Skeletal muscle cell (primary cell): ENCODE data around the gene BTN1A1.
"Not testable (repeated sequence)": the region's sequence is repeated elsewhere in the genome, so short reads cannot be mapped to it uniquely, and the experiment has no call there.

Experiments used
- DNase-seq: peaks from one replicate; pipeline ENCODE4 v3.0.0-alpha.2; 2010; ENCODE audit warnings: low read depth
- H3K4me3 ChIP-seq: 2 replicates; pipeline ENCODE4 v1.5.1; 2011; ENCODE audit warnings: low read depth, mild to moderate bottlenecking, control low read depth, low read length, moderate library complexity

The BTN1A1 gene

DNA sequence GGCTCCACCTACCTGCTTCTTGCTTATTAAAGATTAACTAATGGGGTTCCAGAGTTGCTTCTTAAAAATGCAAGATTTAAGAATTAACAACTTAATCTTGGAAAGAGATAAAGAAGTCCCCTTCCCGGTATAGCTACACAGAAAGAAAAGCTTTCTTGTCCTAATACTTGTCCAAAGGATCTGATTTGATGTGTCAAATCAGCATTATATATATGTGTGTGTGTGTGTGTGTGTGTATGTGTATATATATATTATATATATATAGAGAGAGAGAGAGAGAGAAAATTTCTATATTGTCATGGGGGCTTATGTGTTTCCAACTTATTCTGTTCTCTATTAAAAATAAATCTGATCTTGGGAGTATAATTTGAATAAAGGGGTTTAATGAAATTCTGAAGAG is 33.4 kb downstream of the BTN1A1 start:
- peak overlapping the region; percentile 67 for H3K4me3 ChIP-seq
- DNase-seq = no peak

DNA sequence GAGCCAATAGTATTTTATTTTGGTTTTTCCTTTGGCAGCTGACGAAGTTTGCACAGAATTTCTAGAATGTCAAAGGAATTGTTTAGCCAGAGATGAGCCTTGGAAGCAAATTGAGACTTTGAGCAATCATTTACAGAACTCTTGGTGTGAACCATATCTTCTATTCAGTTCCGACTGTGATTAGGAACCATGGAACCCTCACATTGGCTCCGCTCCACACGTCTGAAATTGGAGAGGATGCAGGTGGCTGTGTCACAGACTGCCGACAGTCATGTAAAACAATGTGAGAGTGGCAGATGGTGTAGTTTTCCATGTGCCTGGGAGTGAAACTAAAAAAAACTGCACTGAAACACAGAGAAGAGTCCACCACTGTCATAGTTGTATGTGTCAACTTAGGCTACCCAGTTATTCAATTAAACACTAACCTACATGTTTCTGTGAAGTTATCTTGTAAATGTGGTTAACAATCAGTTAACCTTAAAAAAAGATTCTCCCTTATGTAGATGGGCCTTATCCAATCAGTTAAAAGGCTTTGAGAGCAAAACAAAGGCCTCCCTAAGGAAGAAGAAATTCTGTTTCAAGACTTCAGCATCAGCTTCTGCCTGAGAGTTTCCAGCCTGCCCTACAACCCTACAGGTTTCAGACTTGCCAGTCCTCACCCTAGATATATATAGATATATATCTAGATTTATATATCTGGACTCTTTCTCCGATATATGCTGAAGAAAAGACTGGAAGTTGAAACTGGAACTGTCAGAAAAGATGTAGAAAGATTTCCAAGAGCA is 34.8 kb downstream of the BTN1A1 start:
- H3K4me3 ChIP-seq = no peak overlapping the region
- no peak for DNase-seq

DNA sequence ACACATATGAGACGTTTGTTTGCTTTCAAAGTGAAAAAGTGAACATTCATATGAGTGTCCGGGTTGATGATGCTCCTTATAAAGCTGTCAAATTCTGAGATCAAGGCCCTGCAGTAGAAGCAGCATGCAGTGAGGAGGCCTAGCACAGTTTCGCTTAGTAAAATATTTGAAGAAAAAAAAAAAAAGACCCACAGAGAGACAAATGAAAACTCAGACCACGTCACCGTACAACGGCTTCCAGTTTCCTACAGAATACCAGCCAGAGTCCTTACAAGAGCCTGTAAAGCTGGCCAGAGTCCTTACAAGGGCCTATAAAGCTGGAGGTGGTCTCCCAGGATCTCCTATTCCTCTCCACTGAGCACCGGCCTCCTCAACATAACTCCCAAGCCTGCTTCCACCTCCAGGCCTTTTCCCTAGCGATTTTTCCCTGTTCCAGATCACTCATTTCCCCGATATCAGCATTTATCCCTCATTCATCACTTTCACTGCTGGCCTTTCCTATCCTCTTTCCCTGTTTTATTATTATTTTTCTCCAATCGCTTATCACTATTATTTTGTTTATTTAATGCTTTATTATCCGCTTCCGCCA is 36.6 kb downstream of the BTN1A1 start:
- peak overlapping the region; percentile 76 for H3K4me3 ChIP-seq
- no peak for DNase-seq

DNA sequence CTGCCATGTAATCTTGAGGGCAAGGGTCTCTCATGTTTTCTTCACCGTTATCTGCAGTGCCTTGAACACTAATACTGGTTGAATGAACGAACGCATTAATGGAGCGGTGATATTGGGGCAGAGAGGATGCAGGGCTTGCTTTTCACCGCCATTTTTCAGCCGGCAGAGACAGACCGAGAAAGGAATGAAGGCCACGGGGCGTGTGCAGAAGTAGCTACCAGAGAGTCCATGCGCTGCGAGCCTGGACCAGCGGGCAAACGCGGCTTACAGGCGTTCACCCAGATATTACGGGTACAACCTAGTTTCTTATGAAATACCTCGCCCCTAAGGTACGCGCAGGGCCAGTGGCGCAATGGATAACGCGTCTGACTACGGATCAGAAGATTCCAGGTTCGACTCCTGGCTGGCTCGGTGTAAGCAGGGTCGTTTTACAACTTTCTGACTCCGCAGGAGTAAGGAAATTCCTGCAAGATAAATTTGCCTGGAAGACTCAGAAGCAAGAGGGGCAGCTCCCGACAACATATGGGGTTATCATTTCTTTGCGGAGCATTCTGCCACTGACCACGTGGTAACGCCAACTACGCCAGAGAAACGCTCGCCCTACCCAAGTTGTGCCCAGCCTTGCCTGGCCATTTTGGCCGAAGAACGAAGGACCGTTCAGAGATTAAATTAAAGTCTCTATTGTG is 37.2 kb downstream of the BTN1A1 start:
- peak overlapping the region; percentile 76 for H3K4me3 ChIP-seq
- peak; percentile 83 for DNase-seq

- no peak for DNase-seq
- peak within 1 kb of the TSS; percentile 76 for H3K4me3 ChIP-seq
Measured at GRCh38 chr6:26537846-26538571, 37.9 kb downstream of the BTN1A1 start, which contains the start of gene HMGN4. HMGN4 (plus strand) TSS chr6:26538366; CDS start chr6:26545207, 6,841 bp downstream.

DNA sequence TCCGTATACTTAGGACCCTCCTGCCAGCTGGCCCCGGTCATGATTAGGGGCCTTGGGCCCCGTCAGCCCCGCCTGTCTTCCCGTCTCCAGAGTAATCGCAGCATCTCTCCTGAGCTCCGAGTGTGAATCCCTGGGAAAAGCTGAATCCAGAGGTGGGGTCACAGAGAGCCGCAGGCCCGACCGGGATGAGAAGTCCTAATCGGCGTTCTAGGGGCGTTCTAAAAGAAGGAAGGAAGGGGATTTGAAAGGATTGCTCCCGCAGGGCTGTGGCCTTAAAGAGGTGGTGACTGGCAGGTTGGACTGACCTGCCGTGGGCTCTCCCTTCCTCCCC is 38.4 kb downstream of the BTN1A1 start:
- DNase-seq = no peak
- peak overlapping the region; percentile 76 for H3K4me3 ChIP-seq

DNA sequence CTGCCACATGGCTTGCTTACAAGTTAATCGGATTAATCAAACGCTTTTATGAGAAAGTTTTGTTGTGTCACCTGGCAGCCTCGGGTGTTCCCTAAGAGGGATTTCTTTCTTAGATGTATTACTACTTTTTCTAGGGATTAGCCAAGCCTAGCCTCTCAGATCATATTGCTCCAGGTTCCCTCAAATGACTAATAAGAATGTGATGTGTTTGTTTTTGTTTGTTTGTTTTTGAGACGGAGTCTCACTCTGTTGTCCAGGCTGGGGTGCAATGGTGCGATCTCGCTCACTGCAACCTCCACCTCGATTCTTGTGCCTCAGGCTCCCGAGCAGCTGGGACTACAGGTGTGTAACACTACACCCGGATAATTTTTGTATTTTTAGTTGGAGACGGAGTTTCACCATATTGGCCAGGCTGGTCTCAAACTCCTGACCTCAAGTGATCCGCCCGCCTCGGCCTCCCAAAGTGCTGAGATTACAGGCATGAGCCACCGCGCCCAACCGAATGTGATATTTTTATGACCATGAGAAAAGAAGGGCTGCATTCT is 39.0 kb downstream of the BTN1A1 start:
- no peak for DNase-seq
- H3K4me3 ChIP-seq = peak overlapping the region; percentile 76

DNA sequence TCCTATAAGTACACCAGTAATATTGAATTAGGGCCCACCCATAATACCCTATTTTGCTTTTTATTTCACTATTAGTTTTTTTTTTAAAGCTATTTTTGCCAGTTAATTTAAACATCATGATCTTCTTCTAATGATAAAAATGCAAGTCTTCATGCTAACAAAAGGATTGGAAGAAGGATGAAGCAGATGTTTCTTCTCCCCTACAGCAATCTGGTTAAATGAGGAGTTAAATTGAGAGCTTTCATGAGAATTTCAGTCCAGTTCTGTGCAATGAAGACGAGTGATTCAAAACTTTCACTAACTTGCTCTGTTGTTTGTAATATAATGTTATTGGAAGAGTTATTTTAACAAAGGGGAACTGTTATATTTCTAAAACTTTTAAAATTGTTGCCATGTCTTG is 41.5 kb downstream of the BTN1A1 start:
- no peak for DNase-seq
- no peak overlapping the region for H3K4me3 ChIP-seq

- no peak overlapping the region for H3K4me3 ChIP-seq
- DNase-seq = no peak
Measured at GRCh38 chr6:26543953-26544352, 43.9 kb downstream of the BTN1A1 start.

DNA sequence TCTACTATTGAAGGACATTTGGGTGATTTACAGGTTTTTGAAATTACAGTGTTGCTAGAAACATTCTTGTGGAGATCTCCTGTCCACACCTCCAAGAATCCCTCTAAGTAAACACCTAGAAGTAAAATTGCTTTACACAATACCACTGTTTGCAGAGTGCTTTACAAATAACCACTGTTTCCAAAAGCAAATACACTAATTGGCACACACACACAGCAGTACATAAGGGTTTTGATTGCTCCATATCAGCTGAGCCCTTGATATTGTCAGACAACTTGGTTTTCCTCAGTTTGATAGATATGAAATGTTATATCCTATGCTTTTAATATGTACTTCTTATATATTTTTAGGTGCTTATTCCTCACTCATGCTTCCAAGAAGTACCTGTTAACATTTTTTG is 44.4 kb downstream of the BTN1A1 start:
- H3K4me3 ChIP-seq = no peak overlapping the region
- DNase-seq = no peak

GRCh38 chr6:26545627-26546026 is 45.5 kb downstream of the BTN1A1 start:
- H3K4me3 ChIP-seq = no peak overlapping the region
- no peak for DNase-seq

DNA sequence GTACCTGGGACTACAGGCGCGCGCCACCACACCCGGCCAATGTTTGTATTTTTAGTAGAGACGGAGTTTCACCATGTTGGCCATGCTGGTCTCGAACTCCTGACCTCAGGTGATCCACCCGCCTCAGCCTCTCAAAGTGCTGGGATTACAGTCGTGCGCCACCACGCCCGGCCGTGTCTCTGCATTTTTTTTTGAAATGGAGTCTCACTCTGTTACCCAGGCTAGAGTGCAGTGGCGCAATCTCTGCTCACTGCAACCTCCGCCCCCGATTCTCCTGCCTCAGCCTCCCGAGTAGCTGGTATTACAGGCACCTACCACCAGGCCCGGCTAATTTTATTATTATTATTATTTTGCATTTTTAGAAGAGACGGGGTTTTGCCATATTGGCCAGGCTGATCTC is 47.3 kb downstream of the BTN1A1 start:
- DNase-seq, H3K4me3 ChIP-seq: not testable (repeated sequence)

DNA sequence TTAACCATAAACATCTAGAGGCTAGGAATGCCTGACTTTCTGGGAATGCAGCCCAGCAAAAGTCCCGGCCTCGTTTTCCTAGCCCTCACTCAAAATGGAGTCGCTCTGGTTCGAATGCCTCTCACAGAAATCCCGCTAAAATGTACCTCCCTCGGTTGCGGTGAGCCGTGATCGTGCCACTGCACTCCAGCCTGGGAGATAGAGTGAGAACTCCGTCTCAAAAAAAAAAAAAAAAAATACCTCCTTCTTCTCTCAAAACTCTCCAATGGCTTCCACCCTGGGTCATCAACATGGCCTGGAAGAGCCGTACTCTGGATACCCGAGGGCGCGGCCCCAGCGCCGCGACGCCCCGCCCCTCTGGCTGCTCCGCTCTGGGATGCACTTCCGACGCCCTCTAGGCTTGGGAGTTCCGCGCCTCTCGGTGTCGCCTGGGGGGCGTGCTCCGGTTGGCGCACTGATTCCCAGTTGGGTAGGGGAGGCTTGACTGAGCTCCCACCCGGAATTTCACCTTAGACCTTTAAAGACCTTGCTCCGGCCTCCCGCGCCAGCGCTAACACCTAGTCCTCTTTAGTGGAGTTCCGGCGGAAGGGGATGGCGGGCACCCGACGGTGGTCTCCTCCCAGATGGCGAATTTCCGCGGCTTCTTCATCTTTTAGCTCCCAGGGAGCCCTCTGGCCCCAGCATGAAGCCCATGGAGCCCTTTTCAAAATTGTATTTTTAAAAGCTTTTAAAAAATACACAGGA is 50.3 kb downstream of the BTN1A1 start:
- no peak for DNase-seq
- peak overlapping the region; percentile 53 for H3K4me3 ChIP-seq

DNA sequence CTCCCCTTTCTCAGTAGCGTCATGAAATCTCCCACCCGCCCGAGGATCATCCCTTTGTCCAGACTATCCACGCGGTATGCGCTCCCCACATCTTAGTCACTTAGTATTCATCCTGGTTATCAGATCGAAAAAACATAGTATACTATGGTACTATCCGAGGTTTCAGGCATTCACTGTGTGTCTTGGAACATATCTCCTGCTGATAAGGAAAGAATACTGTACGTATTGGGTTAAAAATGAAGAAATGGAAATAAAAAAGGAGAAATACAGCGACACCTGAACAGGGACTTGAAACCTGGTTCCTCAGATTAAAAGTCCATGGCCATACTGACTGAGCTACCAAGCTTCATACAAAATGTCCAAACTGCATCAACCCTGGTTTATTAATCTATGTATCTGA is 52.1 kb downstream of the BTN1A1 start:
- H3K4me3 ChIP-seq = no peak overlapping the region
- DNase-seq = no peak

DNA sequence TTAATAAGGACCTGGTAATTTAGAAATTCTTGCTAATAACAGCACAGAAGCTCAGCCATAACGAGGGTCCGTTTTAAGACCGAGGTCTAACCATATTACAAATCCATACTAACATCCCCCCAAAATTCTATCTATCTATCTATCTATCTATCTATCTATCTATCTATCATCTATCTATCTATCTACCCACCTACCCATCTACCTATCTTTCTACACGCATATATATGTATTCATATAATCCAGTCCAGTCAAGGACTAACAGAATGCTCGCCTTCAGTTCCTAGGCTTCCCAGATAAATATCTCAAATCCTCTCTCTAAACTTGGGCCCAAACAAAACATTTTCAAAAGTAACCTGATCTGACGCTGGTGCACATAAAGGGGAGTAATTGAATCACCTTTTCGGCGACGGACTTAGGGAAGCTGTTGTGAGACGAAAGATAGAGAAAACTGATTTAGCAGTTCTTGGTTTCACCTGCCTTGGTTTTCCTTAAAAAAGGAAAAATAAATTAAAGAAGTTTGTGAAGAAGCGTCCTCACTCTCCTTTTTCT is 52.6 kb downstream of the BTN1A1 start:
- H3K4me3 ChIP-seq = peak overlapping the region; percentile 49
- no peak for DNase-seq

DNA sequence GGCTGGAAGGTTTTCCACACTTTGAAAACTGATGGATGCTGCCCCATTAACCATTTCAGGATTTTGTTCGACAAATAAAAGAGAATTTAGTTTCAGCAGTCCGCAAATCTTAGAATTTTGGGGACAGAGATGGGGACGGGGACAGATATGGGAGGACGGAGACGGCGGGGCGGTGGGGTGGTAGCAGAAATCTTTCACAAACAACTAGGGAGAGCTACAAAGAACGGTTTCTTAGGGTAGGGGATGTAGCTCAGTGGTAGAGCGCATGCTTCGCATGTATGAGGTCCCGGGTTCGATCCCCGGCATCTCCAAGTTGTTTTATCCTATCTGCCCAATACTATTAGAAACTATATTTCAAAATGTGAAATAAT is 53.1 kb downstream of the BTN1A1 start:
- no peak for DNase-seq
- peak overlapping the region; percentile 49 for H3K4me3 ChIP-seq

GRCh38 chr6:26553635-26554446 is 53.7 kb downstream of the BTN1A1 start:
- peak; percentile 86 for DNase-seq
- H3K4me3 ChIP-seq = peak overlapping the region; percentile 49

- H3K4me3 ChIP-seq = peak overlapping the region; percentile 49
- DNase-seq = no peak
Measured at GRCh38 chr6:26554447-26554696, 54.3 kb downstream of the BTN1A1 start.
